CD4-positive, alpha-beta T cell treated with Interleukin-12 subunit alpha and Interleukin-12 subunit beta, for 1 hour (primary cell): Measurements from ENCODE around the gene ADAMTSL3.
"Not testable (repeated sequence)": the region's sequence is repeated elsewhere in the genome, so short reads cannot be mapped to it uniquely, and the experiment has no call there.

Experiments
- DNase-seq: peaks from one replicate; pipeline ENCODE4 v3.0.0-alpha.2; 2020

ADAMTSL3 gene

DNA sequence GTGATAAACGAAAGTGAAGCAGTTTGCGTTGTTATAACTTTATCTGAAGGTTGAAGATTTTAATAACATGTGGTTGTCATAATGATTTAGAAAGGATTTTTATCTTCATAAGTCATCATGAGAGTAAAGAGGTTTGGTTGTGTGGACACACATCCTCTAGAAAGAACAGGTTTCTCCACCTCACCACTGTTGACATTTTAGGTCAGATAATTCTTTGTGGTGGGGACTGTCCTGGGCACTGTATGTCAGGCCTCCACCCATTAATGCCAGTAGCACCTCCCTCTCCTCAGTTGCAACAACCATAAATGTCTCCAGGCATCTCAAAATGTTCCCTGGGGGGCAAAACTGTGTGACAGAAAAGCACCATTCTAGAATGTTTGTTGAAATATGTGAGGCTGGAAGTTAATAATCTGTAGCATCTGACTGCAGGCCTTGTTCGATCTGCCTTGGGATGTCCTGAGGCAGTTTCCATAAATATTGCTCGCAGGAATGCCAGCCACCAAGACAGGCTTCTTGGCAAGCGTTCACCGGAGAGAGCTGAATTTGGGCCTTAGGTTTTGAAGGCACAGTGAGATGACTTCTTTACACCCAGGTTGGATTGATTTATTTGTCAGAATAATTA lies 100.1 kb downstream of the ADAMTSL3 start:
- DNase-seq, result no peak

DNA sequence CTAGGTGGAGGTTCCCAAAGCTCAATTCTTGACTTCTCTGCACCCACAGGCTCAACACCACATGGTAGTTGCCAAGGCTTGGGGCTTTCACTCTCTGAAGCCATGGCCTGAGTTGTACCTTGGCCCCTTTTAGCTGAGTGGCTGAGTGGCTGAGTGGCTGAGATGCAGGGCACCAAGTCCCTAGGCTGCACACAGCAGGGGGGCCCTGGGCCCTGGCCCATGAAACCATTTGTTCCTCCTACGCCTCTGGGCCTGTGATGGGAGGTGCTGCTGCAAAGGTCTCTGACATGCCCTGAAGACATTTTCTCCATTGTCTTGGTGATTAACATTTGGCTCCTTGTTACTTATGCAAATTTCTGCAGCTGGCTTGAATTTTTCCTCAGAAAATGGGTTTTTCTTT lies 103.4 kb downstream of the ADAMTSL3 start:
- not testable (repeated sequence) for DNase-seq

DNA sequence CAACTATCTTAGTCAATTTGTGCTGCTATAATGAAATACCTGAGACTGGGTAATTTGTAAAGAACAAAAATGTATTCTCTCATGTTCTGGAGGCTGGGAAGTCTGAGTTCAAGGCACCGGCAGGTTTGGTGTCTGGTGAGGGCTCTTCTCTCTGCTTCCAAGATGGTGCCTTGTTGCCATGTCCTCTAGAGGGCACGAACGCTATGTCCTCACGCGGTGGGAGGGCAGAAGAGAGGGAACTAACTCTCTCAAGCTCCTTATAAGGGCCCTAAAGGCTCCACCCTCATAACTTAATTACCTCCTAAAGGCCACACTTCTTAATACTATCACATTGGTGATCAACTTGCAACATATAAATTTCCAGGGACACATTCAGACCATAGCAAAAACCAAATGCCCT lies 108.4 kb downstream of the ADAMTSL3 start:
- DNase-seq, result no peak

DNA sequence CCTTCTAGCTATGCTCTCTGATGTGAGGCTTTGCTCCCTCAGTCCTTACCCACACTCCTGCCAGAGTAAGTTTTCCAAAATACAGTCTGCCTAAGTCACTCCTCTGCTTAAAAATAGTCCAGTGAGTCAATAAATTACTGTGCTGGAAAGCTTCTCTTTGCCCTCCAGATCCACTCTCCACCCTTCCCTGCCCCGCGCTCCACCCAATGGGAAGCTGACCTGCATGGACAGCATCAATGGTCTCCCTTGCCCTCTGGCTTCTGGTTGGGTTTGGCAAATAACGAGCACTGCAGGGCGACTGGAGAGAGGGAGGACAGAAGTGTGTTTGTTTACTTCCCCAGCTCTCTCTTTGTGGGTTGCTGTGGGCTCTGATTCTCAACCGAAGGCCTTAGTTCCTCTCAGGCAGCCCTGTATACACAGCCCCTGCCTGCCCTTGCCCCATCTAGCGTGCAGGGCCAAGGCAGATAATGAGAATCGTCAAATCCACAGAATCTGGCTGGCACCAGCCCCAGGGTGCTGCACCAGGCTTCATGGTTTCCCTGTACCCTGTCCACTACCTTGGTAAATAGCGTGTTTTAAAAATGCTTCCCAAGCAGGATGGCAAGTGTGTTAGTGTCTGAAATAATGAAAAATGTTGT lies 110.4 kb downstream of the ADAMTSL3 start:
- DNase-seq, result no peak

DNA sequence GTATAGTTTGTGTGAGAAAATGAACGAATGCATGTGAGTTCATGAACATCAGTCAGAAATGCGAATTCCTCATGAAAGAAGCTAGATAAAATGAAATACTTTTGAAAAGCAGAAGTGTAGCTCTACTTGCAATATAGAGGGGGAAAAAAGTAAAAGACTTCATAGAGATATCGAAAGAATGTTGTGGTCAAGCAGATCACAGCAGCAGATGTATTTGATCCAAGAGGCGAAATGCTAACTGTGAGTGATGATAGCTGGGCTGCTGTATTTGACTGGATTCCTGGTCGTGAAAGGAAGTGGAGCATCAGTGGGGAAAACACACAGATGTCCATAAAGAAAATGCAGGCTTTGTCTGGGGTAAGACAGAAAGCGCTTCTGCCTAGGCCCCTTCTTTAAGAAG lies 112.4 kb downstream of the ADAMTSL3 start:
- DNase-seq, result no peak

DNA sequence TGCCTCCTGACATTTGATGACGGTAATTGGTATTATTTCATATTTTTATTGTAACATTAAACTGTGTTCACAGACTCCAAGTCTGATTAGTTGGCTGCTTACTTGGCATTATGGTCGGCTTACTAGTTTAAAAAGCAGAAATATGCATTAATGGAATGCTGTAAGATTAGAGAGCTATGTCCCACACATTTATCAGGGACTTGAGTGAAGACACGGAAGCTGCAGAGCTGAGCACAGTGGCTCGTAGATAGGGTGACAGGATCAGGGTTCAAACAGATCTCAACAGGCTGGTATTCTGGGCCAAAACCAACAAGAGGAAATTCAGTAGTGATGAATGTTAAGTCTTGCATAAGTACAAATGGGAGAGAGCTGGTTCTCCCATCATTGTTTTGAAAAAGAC lies 113.8 kb downstream of the ADAMTSL3 start:
- no peak for DNase-seq

DNA sequence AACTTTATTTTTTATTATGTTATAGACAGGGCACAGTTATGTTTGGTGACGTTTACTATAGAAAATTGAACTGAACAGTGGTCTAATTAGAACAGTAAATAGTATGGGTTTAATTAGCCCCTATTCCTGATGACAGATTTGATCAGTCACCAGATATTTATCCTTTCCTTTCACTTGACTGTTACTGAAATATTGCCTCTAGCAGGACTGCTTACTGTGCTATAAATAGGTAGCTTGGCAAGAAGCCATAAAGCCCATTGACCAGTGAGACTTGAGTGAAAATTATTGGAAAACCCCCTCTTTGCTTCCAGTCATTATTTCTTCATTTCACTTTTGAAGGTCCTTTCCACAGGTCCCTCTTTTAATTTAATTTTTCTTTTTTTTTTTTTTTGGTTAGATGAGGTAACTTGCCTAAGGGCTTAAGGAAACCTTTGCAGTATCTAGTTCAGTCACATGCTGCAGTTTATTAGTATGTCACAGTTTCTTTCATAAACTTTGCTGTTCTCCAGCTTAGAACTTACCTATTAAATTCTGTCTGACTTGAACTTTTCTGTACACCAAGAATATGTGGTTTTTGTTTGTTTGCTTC lies 115.6 kb downstream of the ADAMTSL3 start:
- DNase-seq, result no peak

DNA sequence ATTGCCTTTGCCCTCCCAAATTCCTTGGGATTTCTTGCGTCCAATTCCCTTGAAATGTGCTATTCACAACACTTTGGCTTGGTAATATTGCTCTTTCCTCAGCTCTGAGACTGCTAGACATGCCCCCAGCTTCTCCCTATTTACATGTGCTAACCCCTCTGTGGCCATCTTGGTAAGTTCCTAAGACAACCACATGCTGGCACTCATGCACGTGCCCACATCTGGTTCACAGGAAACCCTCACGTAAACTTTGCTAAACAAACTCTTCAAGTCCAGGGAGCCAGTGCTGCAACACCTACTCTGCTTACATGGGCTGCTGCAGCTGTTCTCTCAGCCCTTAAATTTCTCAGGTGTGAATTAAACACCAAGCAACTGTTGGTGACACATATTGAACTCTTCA lies 121.8 kb downstream of the ADAMTSL3 start:
- DNase-seq, result no peak

DNA sequence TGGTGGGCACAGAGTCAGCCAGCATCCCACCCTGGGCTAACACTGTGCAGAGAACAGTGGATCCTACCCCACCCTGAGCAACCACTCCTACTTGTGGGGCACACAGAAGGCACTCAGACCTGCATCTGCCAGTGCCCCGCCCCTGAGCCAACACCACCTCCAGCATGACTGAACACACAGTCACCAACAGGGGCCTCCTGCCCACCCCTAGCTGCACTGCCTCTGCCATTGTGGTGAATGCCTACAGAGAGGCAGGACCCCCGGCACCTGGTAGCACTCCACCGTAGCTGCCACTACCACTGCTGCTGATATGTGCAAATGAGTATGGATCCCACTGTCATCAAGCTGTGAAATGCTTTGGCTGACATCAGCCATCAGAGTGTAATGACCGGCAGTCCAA lies 123.1 kb downstream of the ADAMTSL3 start:
- DNase-seq, result no peak

DNA sequence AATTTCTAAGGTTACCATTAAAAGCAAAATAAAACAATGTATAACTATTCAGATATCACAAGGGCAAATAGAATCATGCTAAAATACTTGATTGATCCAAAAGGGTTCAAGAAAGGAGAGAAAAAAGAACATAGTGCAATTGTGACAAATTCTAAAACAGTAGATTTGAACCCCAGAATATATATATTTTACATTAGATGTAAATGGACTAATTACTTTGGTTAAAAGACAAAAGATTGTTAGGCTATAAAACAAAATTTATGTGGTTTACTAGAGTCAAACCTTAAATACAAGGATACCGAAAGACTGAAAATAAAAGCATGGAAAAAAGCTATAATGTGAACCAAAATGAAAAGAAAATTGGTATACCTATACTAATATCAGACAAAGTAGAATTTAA lies 129.3 kb downstream of the ADAMTSL3 start:
- no peak for DNase-seq

DNA sequence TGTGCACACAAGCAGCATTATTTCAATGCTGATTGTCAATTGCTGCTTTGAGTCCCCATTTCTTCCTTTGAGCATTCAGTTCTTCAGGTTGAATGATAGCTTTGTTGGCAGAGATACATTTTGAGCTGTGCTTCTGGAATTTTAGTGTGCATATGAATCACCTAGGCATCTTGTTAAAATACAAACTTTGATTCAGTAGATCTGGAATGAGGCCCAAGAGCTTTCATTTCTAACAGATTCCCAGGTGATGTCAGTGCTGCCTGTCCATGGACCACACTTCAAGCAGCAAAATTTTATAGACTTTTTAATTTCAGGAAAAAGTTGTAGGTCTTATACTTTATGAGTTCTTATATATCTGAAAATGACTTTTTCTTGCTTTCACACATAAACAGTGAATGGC lies 131.1 kb downstream of the ADAMTSL3 start:
- no peak for DNase-seq

DNA sequence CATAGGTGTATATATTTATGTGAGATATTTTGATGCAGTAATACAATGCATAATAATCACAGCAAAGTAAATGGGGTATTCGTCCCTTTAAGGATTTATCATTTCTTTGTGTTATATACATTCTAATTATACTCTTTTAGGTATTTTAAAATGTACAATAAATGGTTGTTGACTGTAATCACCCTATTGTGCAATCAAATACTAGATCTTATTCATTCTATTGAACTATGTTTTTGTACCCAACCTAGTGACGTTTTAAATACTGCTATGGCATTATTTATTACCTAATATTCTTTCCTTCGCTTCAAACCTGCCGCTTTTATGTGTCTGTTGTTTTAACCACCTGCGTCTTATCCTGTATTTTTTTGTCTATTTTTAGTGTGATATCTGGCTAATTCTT lies 132.4 kb downstream of the ADAMTSL3 start:
- DNase-seq, result no peak

DNA sequence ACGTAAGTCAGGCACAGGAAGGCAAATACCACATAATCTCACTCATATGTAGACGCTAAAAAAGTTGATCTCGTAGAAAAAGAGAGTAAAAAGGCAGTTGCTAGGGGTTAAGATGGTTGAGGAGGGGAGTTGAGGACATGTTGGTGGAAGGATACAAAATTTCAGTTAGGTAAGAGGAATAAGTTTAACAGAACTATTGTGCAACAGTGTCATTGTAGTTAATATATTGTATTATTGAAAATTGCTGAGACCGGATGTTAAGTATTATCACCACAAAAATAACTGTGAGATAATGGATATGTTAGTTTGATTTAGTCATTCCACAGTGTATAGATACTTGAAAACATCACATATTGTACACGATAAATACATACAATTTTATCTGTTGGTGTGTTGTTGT lies 139.1 kb downstream of the ADAMTSL3 start:
- DNase-seq, result no peak

DNA sequence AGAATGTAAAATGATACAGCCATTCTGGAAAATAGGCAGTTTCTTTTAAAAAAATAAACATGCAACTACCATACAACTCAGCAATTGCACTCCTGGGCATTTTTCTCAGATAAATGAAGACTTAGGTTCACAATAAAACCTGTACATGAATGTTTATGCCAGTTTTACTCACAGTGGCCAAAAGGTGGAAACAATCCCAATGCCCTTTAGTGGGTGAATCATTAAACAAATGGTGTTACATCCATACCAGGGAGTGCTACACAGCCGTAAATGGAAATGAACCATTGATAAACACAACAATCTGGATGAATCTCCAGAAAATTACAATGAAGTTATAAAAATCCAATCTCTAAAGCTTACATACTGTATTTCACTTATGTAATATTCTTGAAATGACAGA lies 140.3 kb downstream of the ADAMTSL3 start:
- DNase-seq, result no peak

DNA sequence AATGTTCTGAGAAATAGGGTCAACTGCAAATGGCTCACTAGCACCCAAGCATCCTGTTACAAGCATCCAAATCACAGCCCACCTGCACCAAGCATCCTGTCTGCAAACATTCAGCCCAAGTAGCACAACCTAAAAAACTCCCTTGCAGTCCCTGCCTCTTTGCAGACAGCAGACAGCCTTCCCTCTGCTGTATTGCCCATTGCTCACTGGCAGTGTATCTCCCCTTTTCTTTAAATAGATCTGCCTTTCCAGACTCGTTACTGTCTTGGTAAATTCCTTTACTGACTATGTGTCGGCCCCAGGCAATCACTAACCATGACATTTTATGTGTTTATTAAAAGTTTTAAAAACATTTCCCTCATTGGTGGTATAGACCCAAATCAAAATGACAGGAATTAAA lies 155.4 kb downstream of the ADAMTSL3 start:
- no peak for DNase-seq

DNA sequence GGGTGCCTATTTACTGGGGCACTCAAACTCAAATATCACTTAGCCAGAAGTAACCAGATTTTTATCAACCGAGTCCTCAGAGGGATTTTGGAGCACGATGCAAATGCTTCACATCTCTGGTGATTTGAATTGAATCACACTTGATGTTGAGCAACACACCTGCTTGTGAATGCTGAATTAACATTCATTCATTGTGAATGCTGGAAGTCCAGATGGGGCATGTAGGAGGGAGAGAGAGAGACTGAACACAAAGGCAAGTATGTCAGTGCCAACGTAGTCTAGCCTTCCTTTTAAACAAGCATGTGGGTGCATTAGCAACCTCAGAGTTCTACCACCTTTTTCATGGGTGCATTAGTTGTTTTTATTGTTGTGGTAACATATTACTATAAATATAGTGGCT lies 156.2 kb downstream of the ADAMTSL3 start:
- DNase-seq, result no peak

DNA sequence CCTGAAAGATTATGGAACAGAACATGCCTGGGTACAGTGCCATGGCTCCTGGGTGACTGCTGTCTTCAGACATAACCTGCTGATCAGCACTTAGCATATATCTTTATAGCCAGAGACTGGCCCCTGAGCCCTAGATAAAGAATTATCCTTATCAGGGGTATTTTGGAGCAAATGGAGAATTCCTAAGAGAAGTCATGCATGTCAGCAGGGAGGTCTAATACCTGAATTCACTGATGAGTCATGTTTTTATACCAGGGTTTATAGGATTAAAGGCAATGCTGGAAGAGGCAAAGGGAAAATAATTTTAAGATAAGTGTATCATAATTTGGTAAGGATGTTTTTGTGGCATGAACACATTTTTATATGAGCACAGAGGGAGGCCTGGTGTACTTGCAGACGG lies 159.8 kb downstream of the ADAMTSL3 start:
- DNase-seq, result no peak

DNA sequence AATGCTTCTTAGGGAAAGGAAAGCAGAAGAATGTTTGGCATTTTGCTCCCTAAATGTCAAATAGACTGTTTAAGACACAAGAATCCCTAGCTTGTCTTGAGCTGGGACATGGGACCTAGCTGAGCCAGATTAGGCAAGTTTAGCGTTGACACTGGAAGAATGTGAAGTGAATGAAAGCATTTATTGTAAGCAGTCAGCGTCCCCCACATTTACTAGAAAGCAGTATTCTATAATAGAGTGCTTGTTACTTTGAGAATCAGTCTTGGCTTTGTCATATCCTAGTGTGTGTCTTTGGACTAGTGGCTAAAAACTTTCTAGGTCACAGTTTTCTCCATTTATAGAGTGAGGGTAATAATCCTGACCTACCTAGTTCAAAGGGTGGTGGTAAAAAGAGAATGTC lies 161.6 kb downstream of the ADAMTSL3 start:
- no peak for DNase-seq

DNA sequence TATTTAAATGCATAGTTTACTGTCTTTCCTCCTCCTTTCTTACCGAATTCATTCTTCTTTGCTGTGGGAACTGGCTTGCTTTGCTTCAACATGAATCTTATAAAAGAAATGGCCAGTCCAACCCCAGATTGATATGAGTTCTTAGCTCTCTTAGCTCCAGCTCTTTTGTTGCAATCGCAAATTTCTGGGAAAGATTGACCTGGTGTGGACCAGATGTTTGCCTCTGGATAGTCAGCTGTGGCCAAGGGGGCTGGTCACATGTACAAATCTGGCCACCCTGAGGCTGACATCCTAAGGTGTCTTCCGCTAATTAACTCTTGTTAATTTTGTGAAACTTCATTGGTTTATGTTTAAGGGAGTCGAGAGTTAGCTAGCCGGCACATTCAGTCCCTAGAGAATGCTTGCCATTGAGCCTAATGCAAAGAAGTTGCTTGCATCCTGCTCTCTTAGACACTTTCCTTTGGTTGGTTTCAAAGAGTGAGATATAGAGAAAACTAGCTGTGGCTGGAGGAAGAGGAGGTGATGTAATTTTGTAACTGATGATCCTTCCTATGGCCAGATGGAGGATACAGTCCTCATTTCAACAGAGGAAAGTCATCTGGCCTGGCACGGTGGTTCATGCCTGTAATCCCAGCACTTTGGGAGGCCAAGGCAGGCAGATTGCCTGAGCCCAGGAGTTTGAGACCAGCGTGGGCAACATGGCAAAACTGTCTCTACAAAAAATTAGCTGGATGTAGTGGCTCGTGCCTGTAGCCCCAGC lies 162.4 kb downstream of the ADAMTSL3 start:
- no peak for DNase-seq

DNA sequence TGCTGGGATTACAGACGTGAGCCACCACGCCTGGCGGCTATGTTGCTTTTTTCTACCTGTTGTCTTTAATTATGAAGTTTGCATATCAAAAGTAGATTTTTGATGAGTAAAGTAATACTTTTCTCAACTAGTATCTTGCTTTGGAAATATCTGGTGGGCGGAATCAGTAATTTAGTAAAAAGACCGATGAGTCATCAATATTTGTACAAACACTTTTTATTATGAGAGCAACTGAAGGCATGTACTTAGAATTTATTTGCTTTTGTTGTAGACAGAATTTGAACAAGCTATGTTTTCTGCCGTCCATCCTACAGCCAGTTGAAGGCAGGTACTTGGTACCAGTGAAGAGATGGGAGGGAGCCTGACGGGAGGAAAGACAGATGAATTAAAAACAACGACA lies 164.7 kb downstream of the ADAMTSL3 start:
- no peak for DNase-seq

DNA sequence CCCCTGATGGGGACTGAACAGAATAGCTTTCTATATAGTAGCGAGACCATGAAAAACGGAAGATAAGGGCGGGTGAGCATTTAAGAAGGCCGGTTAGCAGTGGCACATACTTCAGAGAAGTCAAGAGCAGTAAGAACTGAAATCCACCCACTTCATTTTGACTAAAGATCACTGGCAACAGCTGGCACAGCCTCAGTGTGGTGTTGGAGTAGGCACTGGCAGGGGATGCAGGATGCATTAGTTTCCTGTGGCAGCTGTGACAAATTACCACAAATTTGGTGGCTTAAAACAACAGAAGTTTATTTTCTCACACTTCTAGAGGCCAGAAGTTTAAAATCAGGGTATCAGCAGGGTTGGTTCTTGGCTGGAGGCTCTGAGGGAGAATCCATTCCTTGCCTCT lies 176.5 kb downstream of the ADAMTSL3 start:
- no peak for DNase-seq

DNA sequence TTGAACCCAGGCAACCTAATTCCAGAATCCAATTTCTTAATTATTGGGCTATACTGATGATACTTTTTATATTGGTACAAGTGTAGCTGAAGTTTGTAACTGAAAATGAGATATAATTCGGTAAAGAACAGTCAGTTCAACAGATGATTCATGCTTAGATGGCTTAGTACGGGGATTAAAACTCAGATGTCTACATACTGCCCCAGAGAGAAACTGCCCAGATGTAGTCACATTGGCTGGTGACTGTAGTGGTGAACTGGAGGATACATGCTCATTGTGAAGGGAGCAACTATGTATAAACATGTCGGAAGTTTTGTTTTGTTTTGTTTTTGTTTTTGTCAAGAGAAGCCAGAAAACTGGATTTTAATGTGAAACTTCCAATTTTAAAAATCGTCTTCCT lies 179.6 kb downstream of the ADAMTSL3 start:
- DNase-seq, result no peak

DNA sequence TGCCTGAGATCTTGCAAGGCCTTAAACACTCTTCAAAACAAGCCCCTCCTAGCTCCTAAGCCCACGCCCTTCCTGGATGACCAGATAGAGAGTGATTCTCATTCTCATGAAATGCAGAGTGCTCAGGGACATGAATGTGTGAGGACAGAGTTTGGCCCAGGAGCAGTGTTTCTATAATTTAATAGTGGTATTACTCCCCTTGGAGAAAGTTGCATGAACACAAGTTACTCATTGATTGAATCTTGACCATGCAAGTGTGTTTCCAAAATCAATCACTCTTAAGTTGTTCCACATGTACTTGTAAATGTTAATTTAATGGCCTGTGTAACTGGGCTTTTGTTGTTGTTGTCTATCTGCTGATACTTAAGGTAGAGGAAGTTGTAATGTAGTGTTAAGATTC lies 181.6 kb downstream of the ADAMTSL3 start:
- DNase-seq, result no peak

DNA sequence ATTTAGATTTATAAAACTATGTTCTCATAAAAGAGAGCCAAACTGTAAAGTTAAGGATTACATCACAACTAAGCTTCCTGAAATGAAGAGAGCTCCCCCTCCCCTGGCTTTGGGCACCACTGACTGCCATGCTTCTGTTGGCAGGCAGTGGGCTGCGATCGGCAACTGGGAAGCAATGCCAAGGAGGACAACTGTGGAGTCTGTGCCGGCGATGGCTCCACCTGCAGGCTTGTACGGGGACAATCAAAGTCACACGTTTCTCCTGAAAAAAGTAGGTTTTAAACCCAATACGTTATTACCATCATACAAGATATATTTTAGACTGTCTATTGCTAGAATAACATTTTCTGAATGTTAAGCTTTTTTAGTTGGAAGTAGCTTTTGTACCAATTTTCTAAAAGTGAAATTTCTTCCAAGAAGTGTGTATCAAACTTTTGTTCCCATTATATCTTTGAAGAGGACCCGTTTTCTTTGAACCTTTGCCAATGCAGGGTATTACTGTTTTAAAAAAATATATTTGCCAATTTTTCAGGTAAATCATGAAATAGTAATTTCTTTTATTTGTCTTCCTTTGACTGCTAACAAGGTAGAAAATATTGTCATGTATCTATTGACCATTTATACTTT lies 184.1 kb downstream of the ADAMTSL3 start:
- DNase-seq, result no peak
